ENCODE measurements around the gene NDE1.

DNA sequence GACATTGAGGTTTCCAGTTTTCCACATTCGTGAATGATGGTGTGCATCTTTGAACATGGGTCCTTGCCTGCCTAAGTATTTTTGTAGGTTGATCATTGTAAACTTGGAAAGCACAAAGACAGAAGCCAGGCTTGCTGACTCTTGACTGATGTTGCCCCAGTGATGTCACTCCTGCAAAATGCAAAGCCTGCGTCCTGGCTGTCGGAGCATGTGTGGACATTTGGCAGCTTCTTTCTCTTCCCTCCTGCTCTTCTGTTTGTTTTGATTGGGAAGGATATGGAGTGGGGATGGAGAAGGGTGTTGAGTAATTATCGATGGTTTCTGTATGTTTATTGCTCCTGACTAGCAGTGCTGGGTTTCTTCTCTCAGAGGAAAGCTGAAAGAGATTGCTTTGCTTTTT, 3.2 kb downstream of the NDE1 start:
- TF ChIP-seq CTCF (IDR thresholded peaks at IDR 0.05) (no peak), POLR2A (IDR thresholded peaks at IDR 0.05) (no peak)
